Right ventricle myocardium inferior (tissue), 1 donor: ENCODE data around the gene MRPL49. TPM values are rescaled to one million over a fixed set of nuclear protein-coding genes. Genes with fewer than 3 reads are reported as not detected.

Source experiments
- ATAC-seq: fragments of 200-7000 bp; cut with Tn5 transposase; one replicate; pipeline ENCODE4 v1.9.1; 2020; ENCODE audit warnings: mild to moderate bottlenecking, moderate library complexity
- DNase-seq: peaks from one replicate; pipeline ENCODE4 v3.0.0; 2021; ENCODE audit errors: missing footprints
- intact Hi-C: fragments of 100-400 bp; cut with DNase I; formaldehyde crosslinking; loops from one replicate; pipeline ENCODE4 v1.11.0; 2022
- total RNA-seq: library from RNA; stranded (reverse); fragmentation: NEBNext Ultra II Directional; extraction: Animal tissue kit (Norgen Biotek cat#: 25700); gene quantifications from one replicate; pipeline ENCODE4 v1.2.1, GENCODE V29; 2021
- donor health status: DM: no; HTN: yes; CAD: no; lungs with severe emphysema.

The MRPL49 gene
- total RNA-seq, 1 donor from 2014 or later = 35.8 TPM

DNA sequence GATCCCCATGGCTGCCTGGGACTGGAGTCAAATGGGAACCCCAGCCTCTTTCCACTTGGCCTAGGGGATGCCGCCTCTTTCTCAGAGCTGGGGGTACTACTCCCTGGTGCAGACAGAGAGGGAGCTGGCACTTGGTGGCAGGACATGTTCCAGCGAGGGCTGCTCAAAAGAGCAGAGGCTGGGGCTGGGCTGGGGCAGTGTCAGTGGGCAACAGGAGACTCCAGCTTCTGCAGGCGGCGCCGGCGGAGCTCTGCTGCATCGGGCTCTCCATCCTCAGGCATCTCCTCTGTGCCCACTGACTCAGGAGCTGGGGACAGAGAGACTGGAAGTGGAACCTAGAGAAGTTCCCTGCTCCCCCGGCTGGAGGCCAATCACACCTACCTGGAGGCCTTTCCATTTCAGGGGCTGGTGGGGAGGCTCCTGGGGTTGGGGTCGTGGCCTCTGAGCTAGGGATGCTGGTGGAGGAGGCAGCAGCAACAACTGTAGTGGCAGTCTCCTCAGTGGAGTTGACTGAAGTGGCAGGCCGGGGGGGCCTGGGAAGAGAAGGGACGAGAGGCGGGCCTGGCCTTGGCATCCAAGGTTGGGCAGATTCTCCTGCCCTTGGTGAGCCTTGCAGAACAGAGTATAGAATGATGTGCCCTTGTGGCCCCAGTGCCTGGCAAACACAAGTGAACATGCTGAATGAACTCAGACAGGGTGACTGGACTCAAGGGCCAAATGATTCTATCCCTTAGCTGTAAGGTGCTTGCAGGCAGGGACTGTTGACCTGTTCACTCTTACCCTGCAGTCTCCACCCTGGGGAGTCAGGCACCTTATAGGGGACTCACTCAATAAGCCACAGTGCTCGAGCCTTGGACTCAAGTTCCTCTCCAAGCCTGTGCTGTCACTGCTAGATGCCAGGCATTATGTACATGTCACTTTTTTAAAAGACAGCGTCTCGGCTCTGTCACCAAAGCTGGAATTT is 6.3 kb downstream of the MRPL49 start:
- intact Hi-C loops = loop anchor here (5.0 kb wide), 1 partner anchor 206 kb away; the partner anchor contains the start of gene PPP2R5B

DNA sequence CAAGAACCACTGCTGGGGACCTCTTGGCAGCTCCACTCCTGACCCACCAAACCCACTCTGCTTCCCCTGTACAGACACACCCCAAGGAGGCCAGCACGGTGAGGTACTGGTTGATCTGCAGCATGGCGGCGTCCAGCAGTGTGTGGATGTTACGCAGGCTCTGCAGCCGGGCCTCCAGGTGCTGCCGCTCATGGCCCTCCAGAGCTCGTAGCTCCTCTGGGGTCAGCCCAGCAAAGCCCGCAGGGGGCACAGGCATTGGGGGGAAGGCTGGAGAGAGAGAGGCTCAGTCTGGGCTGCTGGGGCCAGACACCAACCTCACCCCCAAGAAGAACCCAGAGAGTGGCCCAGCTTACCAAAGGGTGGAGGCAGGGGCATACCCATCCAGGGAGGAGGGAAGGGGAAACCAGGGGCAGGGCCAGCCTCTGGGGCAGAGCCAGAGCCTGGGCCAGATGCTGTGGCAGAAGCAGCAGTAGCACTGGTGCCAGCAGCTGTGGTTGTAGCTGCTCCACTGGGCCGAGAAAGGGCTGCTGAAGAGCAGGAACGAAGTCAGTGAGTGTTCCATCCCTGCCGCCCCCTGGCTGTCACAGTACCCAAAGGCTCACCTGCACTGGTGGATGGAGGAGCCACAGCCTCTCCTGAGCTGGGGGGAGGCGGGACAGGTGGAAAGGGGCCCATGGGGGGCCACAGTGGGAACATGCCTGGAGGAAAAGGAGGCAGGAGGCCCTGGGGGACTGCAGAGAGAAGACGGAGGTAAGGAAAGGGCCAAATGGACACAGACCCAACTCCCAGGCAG is 7.7 kb downstream of the MRPL49 start:
- intact Hi-C loops = loop anchor here (5.0 kb wide), 1 partner anchor 208 kb away; the partner anchor contains the start of gene PPP2R5B
- no peak for DNase-seq
- no peak for ATAC-seq

More for the DNA sequence above, 6.3 kb downstream of the MRPL49 start:
- DNase-seq (no peak), ATAC-seq (no peak)

DNA sequence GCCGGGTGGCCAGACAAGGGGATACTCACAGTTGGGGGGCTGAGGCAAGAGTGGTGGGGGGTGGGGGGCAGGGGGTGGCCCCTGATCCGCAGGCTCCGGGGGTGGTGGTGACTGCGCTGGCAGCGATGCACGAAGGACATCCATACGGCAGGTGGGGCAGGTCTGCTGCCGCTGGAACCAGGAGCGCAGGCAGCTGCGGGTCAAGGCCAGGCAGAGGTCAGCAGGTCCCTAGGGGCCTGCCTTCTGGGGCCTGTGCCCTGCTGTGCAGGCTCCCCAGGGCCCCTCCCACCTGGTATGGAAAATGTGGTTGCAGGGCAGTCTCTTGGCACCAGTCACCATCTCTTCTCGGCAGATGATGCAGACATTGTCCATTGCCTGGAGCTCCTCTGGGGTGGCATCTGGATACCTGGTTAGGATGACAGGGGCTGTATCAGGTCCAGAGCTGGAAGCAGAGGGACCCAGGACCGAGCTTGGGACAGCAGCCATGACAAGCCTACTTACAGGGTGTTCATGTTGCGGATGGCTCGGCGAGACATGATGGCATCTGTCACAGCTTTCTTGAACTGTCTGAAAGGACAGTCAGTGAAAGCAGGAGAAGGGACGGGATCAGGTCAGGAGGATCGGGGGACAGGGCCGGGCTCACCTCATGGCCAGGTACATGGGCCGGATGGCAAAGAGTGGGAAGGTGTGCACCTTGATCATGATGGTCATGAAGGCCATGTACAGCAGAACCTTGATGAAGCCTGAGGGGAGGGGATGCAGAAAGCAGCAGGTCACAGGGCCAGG is 8.7 kb downstream of the MRPL49 start:
- no peak for ATAC-seq

DNA sequence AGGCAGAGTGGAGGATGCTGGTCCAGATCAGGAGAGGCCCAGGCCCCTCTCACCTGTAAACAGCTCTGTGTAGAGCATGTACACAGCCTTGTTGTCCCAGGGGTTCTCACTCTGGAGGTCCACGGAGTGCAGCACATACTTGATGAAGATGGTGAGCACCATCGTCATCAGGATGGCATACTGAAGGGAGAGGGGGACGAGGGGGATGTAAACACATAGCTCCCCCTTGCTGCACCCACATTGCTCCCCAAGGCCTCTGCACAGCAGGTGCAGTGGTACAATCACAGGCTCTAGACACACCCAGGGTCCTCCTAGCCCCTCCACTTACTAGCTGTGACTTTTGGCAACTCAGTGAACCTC is 9.3 kb downstream of the MRPL49 start:
- DNase-seq (no peak), ATAC-seq (no peak)
- intact Hi-C loops = no loop called here

More for the DNA sequence above, 8.7 kb downstream of the MRPL49 start:
- intact Hi-C loops = no loop called here
- DNase-seq = no peak

DNA sequence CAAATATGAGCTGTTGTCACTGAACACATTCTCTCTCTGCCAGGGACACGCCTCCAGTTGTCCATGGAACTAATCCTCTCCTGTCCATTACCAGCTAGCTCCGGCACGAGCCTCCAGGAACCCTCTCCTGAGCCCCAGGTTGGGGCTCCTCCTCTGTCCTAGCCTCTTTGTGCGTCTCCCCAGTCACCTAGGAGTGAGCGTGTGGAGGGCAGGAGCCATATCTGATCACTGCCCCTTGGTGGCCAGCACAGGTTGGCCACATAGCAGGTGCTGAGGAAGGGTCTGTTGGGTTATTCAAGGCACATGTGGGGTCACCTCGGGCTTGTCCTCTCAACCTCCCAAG is 9.7 kb downstream of the MRPL49 start:
- intact Hi-C loops = no loop called here
- no peak for ATAC-seq
- no peak for DNase-seq

DNA sequence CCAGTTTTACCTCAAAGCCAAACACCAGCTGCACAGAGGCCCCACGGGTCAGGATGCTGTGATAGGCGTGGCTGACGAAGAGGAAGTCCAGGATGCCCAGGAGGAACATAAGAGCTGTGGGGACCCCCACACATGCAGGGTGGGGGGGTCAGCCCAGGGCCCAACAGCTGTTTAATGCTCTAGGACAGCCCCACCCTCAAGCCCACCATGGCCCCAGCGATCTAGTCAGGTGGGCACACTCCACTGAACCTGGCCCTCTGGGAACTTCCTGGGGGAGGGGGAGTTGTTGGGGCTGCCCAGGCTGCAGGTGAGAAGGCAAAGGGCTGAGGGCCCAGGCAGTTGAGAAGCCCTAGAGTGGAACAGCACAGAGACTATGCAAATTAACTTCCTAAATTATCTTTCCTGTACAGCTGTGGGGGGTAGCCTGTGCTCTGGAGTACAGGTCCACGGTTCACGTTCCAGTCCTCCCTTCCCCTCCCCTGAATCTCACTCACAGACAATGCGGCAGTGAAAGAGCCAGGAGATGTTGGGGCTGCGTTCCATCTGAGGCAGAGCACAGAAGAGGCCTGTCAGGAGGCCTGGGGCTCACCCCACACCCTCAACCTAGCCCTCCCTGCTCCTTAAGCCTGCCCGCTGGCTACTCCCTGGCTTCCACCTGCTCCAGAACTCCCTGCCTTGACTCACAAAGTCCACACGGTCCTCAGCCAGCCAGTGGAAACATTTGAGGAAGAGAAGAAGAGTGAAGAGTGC is 10.3 kb downstream of the MRPL49 start:
- intact Hi-C loops = no loop called here
- DNase-seq = no peak

DNA sequence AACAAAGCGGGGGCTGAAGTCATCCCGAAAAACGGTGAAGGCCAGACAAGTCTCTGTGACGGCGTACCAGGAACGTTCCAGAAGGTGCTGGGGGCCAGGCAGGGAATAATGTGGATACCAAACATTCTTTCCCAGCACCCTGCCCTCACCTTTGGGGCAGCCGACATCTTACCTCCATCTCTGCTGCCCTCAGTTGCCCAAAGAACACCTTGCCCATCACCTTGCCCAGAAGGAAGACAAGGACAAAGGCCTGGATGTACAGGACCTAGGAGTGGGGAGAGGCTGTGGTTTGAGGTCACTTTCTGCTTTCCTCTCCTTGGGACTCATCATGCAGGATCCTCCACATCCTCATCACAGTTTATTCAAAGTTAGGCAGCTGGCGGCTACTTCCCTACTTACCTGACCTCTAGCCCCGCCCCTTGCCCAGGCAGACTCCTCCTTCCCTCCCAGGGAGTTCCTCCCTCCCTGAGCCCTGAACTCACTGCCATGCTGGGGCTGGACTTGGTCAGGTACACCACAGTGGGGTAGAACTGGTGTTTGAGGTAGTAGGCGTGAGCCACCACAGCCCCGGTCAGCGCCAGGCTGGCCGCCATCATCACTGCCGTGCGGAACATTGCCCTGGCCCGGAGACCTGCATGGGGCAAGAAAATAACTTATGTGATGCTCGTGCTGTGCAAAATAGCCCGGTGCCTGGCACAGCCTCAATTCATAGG is 11.0 kb downstream of the MRPL49 start:
- intact Hi-C loops = no loop called here
- ATAC-seq (no peak), DNase-seq (peak; percentile 69)

More for the DNA sequence above, 10.3 kb downstream of the MRPL49 start:
- ATAC-seq = no peak

DNA sequence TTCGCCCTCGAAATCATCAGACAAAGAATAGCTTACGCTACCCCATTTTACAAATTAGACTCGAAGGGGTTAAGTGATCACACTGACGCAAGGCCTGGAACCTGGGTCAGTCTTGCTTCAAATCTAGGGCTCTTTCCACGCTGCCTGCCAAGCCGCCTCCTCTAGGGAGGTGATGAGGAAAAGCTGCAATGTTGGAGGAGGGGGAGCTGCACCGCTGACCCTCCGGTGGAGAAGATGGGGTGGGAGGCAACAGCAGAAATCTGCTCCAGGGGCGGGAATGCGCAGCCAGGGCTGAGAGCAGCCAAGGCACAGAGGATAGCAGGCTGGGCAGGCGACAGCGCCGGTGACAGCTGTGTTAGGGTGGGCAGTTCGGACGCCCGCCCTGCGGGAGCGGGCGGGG is 11.6 kb downstream of the MRPL49 start:
- intact Hi-C loops = loop anchor here (1.0 kb wide), 1 partner anchor 48 kb away; the partner anchor contains the start of gene CAPN1
- DNase-seq = peak; percentile 71
- ATAC-seq = no peak

DNA sequence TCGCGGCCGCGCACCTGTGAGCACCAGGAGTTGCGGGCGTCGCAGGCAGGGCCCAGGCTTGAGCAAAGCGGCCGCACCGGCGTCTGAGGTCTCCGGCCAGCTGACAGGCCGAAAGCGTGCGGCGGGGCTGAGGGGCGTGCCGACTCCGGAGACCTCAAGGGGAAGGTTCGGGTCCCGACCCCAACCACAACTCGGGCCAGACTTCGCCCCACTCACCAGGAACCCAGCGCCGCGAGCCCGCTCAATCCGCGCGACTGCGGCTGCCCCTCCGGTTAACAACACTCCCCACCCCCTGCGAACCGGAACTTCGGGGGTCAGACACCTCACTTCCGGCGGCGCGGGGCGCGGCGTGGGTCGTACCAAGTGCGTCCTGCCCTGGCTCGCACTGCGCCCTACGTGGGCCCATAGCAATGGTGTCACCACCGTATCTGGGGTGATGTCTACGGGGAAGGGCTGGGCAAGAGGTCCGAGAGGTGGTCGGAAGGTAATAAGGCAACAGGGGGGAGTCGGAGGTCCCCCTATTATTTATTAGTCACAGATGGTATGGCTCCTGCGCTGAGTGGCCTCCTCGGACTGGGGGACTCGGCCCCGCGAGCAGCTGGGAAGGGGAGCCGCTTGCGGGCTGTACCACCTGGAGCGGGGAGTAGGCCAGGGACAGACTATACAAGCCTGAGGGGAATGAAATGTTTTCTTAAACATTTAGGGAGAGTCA is 12.3 kb downstream of the MRPL49 start, which contains the start of gene SYVN1:
Gene SYVN1 (minus strand): TSS at position 280 of the 712 bp plus-strand sequence. CDS start 918 bp downstream, outside the sequence.
- intact Hi-C loops = loop anchor here (1.0 kb wide), 1 partner anchor 47 kb away; the partner anchor contains the start of gene CAPN1

DNA sequence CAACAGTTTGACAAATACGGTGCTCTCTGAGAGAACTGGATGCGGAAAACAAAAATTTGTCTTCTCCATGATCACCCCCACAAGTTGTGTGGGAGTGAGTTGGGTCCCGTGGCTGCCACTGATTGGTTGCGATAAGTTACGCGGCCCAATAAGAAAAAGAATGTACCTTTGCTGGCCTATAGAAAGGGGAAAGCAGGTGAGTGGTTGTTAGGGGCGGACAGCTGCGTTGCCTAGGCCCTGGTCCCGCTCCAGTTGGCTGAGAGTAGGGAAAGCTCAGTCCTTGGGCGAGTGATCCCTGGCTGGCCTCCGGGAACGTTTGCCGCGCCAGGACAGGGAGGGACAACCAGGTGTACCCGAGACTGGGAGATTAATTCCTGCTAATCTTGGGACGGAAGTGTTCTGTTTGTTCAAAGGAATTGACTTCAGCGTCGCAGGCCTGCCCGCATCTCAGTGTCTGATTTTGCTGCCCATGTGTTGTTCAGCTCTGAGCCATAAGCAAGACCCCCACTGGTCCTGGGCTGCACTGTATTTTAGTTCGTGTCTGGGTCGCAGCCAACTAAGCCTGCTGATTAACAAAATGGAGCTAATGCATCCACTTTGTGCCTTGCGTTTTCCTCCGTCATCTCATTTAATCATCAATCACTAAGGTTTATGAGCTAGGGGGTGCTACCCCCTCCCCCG is 13.0 kb downstream of the MRPL49 start:
- ATAC-seq (peak; percentile 89), DNase-seq (peak; percentile 90)
- intact Hi-C loops = loop anchor here (1.0 kb wide), 1 partner anchor 46 kb away; the partner anchor contains the start of gene CAPN1

More for the DNA sequence above, 12.3 kb downstream of the MRPL49 start, which contains the start of gene SYVN1:
- DNase-seq (peak; percentile 95), ATAC-seq (peak; percentile 93)

DNA sequence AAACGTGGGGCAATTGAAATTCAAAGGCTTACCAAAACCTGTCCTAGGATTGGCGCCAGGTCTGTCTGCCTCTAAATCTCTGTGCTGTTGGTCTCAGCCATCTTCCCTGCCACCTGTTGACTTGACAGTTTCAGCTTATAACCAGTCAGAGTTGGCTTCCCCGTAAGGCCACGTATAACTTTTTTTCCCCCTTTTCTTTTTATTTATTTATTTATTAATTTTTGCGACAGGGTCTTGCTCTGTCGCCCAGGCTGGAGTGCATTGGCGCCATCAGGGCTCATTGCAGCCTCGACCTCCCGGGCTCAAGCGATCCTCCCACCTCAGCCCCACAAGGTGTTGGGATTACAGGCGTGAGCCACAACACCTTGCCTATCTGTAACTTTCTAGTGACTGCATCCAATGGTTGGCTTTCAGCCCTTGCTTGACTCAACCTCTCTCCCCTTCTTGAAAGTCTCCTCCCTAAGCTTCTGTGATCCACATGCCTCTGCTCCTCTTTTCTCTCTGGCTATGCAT is 13.6 kb downstream of the MRPL49 start:
- no peak for DNase-seq
- no peak for ATAC-seq
- intact Hi-C loops = no loop called here

DNA sequence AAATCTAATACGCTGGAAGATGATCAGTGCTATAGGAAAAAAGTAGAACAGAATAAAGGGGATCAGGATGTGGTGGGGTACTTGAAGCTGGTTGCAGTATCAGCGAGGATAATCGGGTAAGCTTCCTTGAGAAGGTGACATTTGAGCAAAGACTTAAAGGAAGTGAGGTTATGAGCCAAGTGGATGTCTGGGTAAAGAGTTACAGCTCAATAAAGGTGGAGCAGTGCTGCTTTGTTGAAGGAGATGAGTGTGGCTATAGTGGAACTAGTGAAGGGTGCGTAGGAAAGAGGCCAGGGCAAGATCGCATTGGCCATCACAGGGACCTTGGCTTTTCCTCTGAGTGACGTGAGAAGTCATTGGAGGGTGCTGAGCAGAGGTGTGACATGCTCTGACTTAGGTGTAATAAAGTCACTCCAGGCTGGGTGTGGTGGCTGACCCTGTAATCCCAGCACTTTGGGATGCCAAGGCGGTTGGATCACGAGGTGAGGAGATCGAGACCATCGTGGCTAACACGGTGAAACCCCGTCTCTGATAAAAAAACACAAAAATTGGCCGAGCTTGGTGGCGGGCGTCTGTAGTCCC is 14.5 kb downstream of the MRPL49 start:
- ATAC-seq = no peak
- intact Hi-C loops = no loop called here

DNA sequence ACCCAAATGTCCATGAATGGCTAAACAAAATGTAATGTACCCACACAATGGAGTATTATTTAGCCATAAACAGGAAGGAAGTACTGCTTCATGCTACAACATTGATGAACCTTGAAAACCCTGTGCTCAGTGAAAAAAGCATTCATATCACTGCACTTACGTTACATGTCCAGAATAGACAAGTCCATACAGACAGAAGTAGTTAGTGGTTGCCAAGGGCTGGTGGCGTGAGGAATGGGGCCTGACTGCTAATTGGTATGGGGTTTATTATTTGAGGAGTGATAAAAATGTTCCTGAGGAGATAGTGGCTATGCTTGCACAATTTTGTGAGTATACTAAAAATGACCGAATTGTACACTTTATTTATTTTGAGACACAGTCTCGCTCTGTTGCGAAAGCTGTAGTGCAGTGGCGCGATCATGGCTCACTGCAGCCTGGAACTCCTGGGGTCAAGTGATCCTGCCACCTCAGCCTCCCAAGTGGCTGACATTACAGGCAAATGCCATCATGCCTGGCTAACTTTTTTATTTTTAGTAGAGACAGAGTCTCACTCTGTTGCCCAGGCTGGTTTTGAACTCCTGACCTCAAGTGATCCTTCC is 19.9 kb downstream of the MRPL49 start:
- ATAC-seq = no peak
- intact Hi-C loops = no loop called here

More for the DNA sequence above, 14.5 kb downstream of the MRPL49 start:
- DNase-seq = no peak

DNA sequence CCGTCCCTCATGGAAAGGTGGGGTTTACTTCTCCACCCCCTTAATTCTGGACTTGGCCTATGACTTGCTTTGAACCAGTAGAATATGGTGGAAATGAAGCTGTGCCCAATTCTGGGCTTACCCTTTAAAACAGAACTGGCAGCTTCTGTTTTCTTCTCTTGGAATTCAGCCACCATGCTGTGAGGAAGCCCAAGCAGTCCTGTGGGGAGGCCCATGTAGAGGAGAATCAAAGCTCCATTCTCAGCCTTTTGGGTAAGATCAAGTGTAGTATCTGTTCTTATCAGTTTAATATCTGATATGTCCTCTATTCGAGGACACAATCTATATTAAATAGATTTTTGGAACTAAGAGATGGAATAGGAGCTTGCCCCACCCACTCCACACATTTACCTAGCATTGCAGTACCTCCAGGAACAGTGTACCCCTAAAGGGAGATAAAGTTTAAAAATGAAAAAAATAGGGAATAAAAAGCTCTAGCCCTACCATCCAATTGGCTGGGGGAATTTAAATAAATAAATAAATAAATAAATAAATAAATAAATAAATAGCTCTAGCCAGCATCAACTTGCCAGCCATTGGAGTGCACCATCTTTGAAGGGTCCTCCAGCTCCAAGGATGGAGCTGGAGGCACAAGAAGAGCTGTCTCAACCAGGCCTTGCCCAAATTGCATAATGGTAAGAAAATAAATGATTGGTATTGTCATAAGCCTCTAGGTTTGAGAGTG is 25.4 kb downstream of the MRPL49 start:
- intact Hi-C loops = no loop called here
- ATAC-seq (no peak), DNase-seq (no peak)

More for the DNA sequence above, 19.9 kb downstream of the MRPL49 start:
- DNase-seq = no peak
